NCI-H1048 (cell line): ENCODE results near the gene ATRIP.
"Not testable (repeated sequence)": the region's sequence is repeated elsewhere in the genome, so short reads cannot be mapped to it uniquely, and the experiment has no call there.

ENCODE experiments used
- DNase-seq: peaks from one replicate; lab custom pipeline; 2025; lab: John Stamatoyannopoulos, UW

The ATRIP gene

DNA sequence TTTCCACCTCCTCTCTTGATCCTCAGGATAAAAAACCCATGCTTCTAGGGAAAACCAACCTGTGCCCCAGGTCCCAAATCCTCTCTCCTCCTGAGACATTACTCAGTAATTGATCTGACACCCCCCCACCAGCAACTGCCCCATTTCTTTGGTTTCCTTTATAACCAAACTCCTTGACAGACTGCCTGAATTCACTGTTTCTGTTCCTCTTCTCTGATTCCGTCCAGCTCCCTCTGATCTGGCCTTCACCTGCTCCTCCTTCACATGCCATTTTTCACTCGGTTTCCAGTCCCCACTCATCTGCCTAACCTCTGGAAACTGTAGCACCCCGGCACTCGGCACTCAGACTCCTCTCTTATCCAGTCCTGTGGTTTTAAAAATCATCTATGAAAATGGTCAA lies 8.7 kb upstream of the ATRIP start:
- no peak for DNase-seq

DNA sequence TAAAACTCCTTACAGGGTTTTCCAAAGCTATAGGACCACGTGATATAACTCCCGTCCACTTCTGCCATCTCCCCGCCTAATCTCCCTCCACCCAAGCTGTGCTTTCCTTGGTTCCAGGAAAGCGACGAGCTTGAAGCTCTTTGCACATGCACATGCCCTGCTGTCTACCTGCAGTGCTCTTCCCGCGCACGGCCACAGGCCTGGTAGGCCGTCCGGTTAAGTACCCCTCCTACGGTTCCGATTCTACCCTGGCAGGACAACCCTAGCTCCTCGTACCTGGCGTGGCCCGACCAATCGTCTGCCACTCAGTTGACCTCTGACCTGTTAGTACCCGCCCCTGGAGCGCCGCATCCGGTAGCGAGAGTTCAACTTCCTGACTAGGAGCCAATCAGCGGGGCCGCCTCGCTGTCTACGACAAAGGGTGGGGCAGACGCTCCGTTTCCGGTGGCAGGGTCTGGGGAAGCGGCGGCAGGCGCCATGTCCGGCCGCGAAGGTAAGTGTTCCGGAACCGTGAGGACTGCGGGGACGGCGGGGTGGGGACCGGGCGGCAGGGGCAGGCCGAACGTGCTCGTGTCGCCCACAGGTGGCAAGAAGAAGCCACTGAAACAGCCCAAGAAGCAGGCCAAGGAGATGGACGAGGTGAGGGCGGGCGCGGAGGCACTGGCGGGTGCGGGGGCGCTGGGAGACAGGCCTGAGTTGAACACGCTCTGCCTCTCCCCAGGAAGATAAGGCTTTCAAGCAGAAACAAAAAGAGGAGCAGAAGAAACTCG lies 6.5 kb upstream of the ATRIP start, which contains the start of the genes CCDC51 and TMA7:
Gene CCDC51 (minus strand): TSS at position 300 of the 770 bp plus-strand sequence. CDS start 4,991 bp downstream, outside the sequence.
Gene TMA7 (plus strand): TSS at position 438 of the 770 bp plus-strand sequence. CDS start 40 bp downstream, at position 478.
- peak; percentile 95 for DNase-seq

- no peak for DNase-seq
These were observed 6.0 kb upstream of the ATRIP start for GRCh38 chr3:48440590-48440958.

GRCh38 chr3:48441940-48442339 lies 4.6 kb upstream of the ATRIP start:
- no peak for DNase-seq

DNA sequence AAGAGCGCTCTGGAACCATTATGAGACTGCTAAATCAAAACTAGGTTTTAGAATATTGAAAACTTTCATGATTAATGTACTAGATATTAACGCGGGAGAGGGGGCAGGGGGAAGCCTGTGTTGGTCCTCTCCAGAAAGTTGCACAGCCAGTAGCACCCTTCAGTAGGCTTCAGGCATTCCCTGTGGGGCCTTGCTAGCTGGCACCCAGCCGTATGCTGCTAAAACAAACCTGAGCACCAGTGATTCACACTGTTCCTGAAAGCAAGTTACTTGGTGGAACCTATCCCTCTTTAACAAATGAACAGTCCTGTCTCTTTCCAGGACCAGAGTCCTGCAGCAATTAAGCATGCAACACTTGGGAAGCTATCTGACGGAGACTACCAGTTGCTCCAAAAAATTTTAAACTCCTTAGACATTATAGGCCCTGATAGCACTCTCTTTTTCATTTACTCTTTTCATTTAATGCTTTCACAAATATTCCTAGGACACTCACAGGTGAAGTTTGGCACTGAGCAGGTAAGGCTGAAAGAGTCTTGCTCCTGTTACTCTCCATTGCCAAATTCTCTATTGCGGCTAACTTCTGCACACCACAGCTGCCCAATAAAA lies 1.2 kb upstream of the ATRIP start:
- no peak for DNase-seq

DNA sequence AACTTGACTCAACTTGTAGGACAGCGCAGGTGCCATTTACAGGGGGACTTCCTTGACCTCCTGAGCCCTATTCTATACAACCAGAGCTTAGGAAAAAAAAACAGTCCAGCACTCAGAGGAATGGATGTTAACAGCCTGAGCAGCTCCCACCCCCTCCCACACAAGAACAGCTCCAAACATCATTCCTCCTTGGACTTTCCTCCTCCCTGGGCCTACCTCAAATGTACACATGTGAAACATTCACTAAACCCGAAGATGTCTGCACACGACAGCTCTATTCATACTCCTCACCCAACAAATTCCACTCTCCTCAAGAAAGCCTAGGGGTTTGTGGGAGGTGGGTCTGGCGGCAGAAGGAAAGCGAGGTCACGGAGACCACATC lies 503 bp upstream of the ATRIP start:
- no peak for DNase-seq

DNA sequence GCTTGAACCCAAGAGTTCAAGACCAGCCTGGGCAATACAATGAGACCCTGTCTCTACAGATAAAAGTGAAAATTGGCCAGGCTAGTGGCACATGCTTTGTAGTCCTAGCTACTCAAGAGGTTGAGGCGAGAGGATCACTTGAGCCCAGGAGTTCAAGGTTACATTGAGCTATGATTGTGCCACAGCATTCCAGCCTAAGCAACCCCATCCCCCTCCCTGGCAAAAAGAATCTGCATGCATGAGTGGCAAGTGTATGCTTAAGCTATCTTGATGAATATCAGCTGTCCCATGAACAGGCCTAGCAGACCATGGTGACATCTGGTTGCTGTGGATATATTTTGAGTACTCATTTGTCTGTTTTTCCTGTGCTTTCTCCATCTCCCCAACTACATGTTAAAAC lies 4.7 kb downstream of the ATRIP start:
- no peak for DNase-seq

- DNase-seq = peak; percentile 64
These were observed 9.9 kb downstream of the ATRIP start for GRCh38 chr3:48456456-48456855.

DNA sequence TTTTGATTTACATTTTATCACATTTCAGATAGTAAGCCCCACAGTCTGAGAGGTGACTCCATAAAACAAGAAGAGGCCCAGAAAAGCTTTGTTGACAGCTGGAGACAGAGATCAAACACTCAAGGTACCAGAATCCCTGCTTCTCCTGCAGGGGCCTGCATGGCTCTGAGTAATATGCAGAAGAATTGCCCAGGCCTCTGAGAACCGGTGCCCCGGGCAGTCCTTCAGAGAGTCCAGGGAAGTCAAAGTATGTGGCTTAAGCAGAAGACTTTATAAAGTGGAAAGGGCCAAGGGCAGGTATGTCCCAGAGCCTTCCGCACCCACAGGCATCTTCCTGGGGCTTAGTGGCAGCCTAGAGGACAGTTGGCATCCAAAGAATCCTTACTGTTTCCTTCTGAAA lies 12.8 kb downstream of the ATRIP start:
- DNase-seq = no peak

- no peak for DNase-seq
These were observed 13.4 kb downstream of the ATRIP start for GRCh38 chr3:48459773-48460516.

- no peak for DNase-seq
These were observed 14.0 kb downstream of the ATRIP start for GRCh38 chr3:48460517-48460902.

DNA sequence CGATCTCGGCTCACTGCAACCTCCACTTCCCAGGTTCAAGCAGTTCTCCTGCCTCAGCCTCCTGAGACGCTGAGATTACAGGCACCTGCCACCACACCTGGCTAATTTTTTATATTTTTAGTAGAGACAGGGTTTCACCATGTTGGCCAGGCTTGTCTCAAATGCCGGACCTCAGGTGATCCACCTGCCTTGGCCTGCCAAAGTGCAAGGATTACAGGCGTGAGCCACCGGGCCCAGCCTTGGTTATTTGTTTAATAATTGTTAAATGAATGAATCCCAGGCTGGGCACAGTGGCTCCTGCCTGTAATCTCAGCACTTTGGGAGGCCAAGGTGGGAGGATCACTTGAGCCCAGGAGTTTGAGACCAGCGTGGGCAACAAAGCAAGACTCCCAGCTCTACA lies 15.2 kb downstream of the ATRIP start:
- DNase-seq = not testable (repeated sequence)

GRCh38 chr3:48463703-48464102 lies 17.2 kb downstream of the ATRIP start:
- no peak for DNase-seq

DNA sequence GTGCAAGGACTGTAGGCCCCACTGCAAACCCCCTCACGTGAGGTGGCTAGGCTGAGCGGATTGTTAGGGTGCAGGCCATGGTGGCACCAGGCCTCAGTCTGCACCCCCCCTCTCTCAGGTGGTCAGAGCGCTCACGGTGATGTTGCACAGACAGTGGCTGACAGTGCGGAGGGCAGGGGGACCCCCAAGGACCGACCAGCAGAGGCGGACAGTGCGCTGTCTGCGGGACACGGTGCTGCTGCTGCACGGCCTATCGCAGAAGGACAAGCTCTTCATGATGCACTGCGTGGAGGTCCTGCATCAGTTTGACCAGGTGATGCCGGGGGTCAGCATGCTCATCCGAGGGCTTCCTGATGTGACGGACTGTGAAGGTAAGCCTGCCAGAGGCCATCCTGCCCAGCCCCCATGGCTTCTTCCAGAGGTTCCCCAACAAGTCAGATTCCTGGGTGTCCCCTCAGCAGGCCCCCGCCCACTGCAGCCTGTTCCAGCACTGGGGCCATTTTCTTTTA lies 18.2 kb downstream of the ATRIP start:
- DNase-seq = no peak

- DNase-seq = no peak
These were observed 18.6 kb downstream of the ATRIP start for GRCh38 chr3:48465237-48465530.

DNA sequence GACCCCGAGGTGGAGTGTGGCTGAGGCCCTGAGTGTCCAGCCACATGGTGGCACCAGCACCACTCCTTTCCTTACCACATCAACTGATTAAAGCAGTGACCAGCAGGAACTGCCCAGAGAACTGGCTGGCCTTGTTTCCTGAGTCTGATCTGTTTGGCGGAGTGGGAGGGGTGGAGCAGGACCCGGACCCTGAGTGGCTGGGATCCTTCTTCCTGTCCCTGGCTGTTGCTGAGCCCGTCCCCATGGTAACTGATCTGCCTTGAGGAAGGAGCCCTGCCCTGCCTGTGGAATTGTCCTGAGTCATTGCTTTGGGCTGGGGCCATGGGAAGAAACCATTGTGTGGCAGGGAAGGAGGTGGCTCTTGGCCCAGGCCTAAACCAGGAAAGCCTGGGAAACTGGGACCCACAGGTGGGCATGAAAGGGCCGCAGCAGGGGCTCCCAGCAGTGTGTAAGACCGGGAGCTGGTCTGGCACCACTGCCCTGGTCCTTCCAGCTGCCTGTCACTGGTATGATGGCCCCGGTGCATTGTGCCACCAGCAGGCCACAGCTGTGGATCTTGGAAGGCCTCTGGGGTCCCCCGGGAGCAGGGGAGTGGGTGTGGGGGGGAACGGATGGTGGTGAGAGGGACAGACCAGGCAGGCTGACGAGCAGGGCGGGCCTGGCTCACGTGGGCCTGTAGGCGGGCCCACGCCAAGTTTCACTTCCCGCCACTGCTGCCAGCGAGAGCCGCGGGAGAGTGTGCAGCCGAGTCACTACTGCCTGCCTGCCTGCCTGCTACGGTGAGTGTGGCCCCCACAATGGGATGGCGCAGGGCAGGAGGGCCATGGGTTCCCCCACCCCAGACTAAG lies 19.2 kb downstream of the ATRIP start:
- peak; percentile 83 for DNase-seq

DNA sequence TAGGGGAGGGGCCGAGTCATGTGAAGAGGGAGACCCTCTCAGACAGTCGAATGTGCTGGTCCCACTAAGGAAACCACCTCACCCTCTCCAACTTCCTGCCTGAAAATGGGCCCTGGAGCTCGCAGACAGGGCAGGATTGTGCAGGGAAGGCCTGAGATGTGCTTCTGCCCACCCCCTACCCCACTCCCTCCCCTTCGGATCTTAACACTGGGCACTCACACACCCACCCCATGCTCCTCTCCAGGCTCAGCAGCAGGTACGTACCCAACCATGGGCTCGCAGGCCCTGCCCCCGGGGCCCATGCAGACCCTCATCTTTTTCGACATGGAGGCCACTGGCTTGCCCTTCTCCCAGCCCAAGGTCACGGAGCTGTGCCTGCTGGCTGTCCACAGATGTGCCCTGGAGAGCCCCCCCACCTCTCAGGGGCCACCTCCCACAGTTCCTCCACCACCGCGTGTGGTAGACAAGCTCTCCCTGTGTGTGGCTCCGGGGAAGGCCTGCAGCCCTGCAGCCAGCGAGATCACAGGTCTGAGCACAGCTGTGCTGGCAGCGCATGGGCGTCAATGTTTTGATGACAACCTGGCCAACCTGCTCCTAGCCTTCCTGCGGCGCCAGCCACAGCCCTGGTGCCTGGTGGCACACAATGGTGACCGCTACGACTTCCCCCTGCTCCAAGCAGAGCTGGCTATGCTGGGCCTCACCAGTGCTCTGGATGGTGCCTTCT lies 20.0 kb downstream of the ATRIP start:
- DNase-seq = no peak

- no peak for DNase-seq
These were observed 20.5 kb downstream of the ATRIP start for GRCh38 chr3:48467110-48467454.

DNA sequence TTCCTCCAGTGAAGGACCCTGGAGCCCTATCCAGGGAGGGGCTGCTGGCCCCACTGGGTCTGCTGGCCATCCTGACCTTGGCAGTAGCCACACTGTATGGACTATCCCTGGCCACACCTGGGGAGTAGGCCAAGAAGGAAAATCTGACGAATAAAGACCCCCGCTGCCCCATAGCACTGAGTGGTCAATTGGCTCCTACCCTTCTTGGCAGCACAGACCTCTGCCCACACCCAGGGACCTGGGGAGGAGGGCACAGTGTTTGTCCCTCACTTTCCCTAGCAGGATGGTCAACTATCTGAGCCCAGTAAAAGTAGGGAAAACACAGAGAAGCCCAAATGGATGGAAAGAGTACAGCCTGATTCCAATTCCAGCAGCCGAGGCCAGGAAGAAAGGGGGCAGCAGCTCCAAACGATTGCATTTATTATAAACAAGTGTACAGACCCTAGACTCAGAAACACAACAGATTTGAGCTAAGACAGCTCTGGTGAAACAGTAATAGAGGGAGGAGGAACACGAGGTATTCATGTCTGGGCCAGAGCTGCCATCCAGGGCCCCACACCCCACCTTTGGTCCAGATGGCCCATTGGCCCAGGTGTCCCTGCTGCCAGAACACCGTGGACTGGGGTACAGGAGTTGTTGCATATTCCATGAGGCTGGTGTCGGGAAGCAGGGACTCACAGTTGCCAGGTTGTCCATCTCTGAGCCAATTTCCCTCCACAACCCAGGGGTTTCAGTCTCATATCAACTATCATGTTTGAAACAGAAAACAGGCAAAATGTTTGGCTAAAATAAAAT lies 21.1 kb downstream of the ATRIP start:
- DNase-seq = no peak

- no peak for DNase-seq
These were observed 21.8 kb downstream of the ATRIP start for GRCh38 chr3:48468329-48468731.
